ENCODE results near the gene NMU. TPM values are rescaled to one million over a fixed set of nuclear protein-coding genes. Genes with fewer than 3 reads are reported as not detected.
"Not testable (repeated sequence)": the region's sequence is repeated elsewhere in the genome, so short reads cannot be mapped to it uniquely, and the experiment has no call there.

NMU gene
- total RNA-seq, 1 experiment from 2014 or later = not detected

- Histone ChIP-seq H3K27ac (no peak overlapping the region), H3K4me3 (no peak overlapping the region)
- no peak for DNase-seq (ENCODE audit: low read depth in 1 of 2, low spot score in 2 of 2)
These were observed 22.6 kb upstream of the NMU start for GRCh38 chr4:55658657-55659056.

GRCh38 chr4:55654131-55654530, 18.0 kb upstream of the NMU start:
- H3K27ac ChIP-seq = no peak overlapping the region
- no peaks in the 10 kb centered on the region for H3K9me3 ChIP-seq (replicated peaks)
- no peaks in the 10 kb centered on the region for H3K4me1 ChIP-seq (replicated peaks)
- no peak for DNase-seq (ENCODE audit: low read depth in 1 of 2, low spot score in 2 of 2)
- no peak overlapping the region for H3K4me3 ChIP-seq
- no peaks in the 10 kb centered on the region for H3K27me3 ChIP-seq (replicated peaks)
- no peaks in the 10 kb centered on the region for H3K36me3 ChIP-seq

More at GRCh38 chr4:55658657-55659056, 22.6 kb upstream of the NMU start:
- Histone ChIP-seq H3K27me3 (replicated peaks) (no peaks in the 10 kb centered on the region), H3K36me3 (no peaks in the 10 kb centered on the region), H3K9me3 (replicated peaks) (no peaks in the 10 kb centered on the region), H3K4me1 (replicated peaks) (no peaks in the 10 kb centered on the region)

- no peak overlapping the region for H3K4me3 ChIP-seq
- no peak for DNase-seq (ENCODE audit: low read depth in 1 of 2, low spot score in 2 of 2)
- no peaks in the 10 kb centered on the region for H3K4me1 ChIP-seq (replicated peaks)
These were observed 14.4 kb upstream of the NMU start for GRCh38 chr4:55650483-55650882.

GRCh38 chr4:55637272-55637820, 1.2 kb upstream of the NMU start:
- Histone ChIP-seq H3K4me3 (no peak overlapping the region), H3K9me3 (replicated peaks) (no peaks in the 10 kb centered on the region), H3K4me1 (replicated peaks) (peaks cover 4% of the 10 kb centered on the region; the same call in 1 of the 2 replicates), H3K36me3 (no peaks in the 10 kb centered on the region), H3K27me3 (replicated peaks) (peaks cover 27% of the 10 kb centered on the region), H3K27ac (no peak overlapping the region)
- no peak for DNase-seq (ENCODE audit: low read depth in 1 of 2, low spot score in 2 of 2)

More at GRCh38 chr4:55650483-55650882, 14.4 kb upstream of the NMU start:
- Histone ChIP-seq H3K36me3 (no peaks in the 10 kb centered on the region), H3K27me3 (replicated peaks) (no peaks in the 10 kb centered on the region; the same call in 1 of the 2 replicates), H3K27ac (no peak overlapping the region), H3K9me3 (replicated peaks) (no peaks in the 10 kb centered on the region)

GRCh38 chr4:55636656-55636999, 530 bp upstream of the NMU start:
- H3K4me3 ChIP-seq = no peak overlapping the region
- no peak overlapping the region for H3K27ac ChIP-seq
- no peaks in the 10 kb centered on the region for H3K9me3 ChIP-seq (replicated peaks)
- H3K27me3 ChIP-seq (replicated peaks) = peaks cover 34% of the 10 kb centered on the region
- no peaks in the 10 kb centered on the region for H3K36me3 ChIP-seq
- peaks cover 4% of the 10 kb centered on the region; the same call in 1 of the 2 replicates for H3K4me1 ChIP-seq (replicated peaks)
- DNase-seq (ENCODE audit: low read depth in 1 of 2, low spot score in 2 of 2) = no peak

GRCh38 chr4:55635282-55635681, 816 bp downstream of the NMU start:
- no peak for DNase-seq (ENCODE audit: low read depth in 1 of 2, low spot score in 2 of 2)
- H3K27me3 ChIP-seq (replicated peaks) = peaks cover 37% of the 10 kb centered on the region

GRCh38 chr4:55634417-55635128, 1.5 kb downstream of the NMU start:
- H3K4me3 ChIP-seq = no peak overlapping the region
- no peak overlapping the region for H3K27ac ChIP-seq
- H3K4me1 ChIP-seq (replicated peaks) = peaks cover 4% of the 10 kb centered on the region; the same call in 1 of the 2 replicates
- H3K9me3 ChIP-seq (replicated peaks) = no peaks in the 10 kb centered on the region
- no peaks in the 10 kb centered on the region for H3K36me3 ChIP-seq
- DNase-seq (ENCODE audit: low read depth in 1 of 2, low spot score in 2 of 2) = no peak
- H3K27me3 ChIP-seq (replicated peaks) = peaks cover 37% of the 10 kb centered on the region

More at GRCh38 chr4:55635282-55635681, 816 bp downstream of the NMU start:
- Histone ChIP-seq H3K9me3 (replicated peaks) (no peaks in the 10 kb centered on the region), H3K4me1 (replicated peaks) (peaks cover 4% of the 10 kb centered on the region; the same call in 1 of the 2 replicates), H3K36me3 (no peaks in the 10 kb centered on the region), H3K4me3 (no peak overlapping the region), H3K27ac (no peak overlapping the region)

GRCh38 chr4:55633903-55634302, 2.2 kb downstream of the NMU start:
- Histone ChIP-seq H3K4me3 (no peak overlapping the region), H3K27me3 (replicated peaks) (peaks cover 37% of the 10 kb centered on the region), H3K27ac (no peak overlapping the region), H3K9me3 (replicated peaks) (no peaks in the 10 kb centered on the region), H3K36me3 (no peaks in the 10 kb centered on the region), H3K4me1 (replicated peaks) (peaks cover 4% of the 10 kb centered on the region; the same call in 1 of the 2 replicates)
- DNase-seq (ENCODE audit: low read depth in 1 of 2, low spot score in 2 of 2) = no peak

- Histone ChIP-seq H3K9me3 (replicated peaks) (no peaks in the 10 kb centered on the region), H3K4me1 (replicated peaks) (no peaks in the 10 kb centered on the region), H3K27me3 (replicated peaks) (no peaks in the 10 kb centered on the region), H3K4me3 (no peak overlapping the region), H3K36me3 (no peaks in the 10 kb centered on the region), H3K27ac (no peak overlapping the region)
- DNase-seq (ENCODE audit: low read depth in 1 of 2, low spot score in 2 of 2) = no peak
These were observed 10.3 kb downstream of the NMU start for GRCh38 chr4:55625835-55626234.

- H3K4me1 ChIP-seq (replicated peaks); H3K27ac ChIP-seq; DNase-seq (ENCODE audit: low read depth in 1 of 2, low spot score in 2 of 2): not testable (repeated sequence)
These were observed 12.0 kb downstream of the NMU start for GRCh38 chr4:55624063-55624462.

GRCh38 chr4:55618546-55619143, 17.5 kb downstream of the NMU start:
- Histone ChIP-seq H3K4me1 (replicated peaks) (no peaks in the 10 kb centered on the region), H3K27ac (no peak overlapping the region), H3K9me3 (replicated peaks) (no peaks in the 10 kb centered on the region), H3K27me3 (replicated peaks) (no peaks in the 10 kb centered on the region), H3K4me3 (no peak overlapping the region), H3K36me3 (no peaks in the 10 kb centered on the region)
- DNase-seq (ENCODE audit: low read depth in 1 of 2, low spot score in 2 of 2) = no peak

More at GRCh38 chr4:55624063-55624462, 12.0 kb downstream of the NMU start:
- H3K9me3 ChIP-seq (replicated peaks); H3K4me3 ChIP-seq; H3K27me3 ChIP-seq (replicated peaks); H3K36me3 ChIP-seq: not testable (repeated sequence)

GRCh38 chr4:55617587-55618197, 18.4 kb downstream of the NMU start:
- H3K27ac ChIP-seq = no peak overlapping the region

GRCh38 chr4:55615008-55615407, 21.1 kb downstream of the NMU start:
- Histone ChIP-seq H3K4me3 (no peak overlapping the region), H3K27me3 (replicated peaks) (no peaks in the 10 kb centered on the region), H3K36me3 (no peaks in the 10 kb centered on the region), H3K4me1 (replicated peaks) (peaks cover 7% of the 10 kb centered on the region), H3K27ac (no peak overlapping the region), H3K9me3 (replicated peaks) (no peaks in the 10 kb centered on the region)
- DNase-seq (ENCODE audit: low read depth in 1 of 2, low spot score in 2 of 2) = no peak

More at GRCh38 chr4:55617587-55618197, 18.4 kb downstream of the NMU start:
- Histone ChIP-seq H3K9me3 (replicated peaks) (no peaks in the 10 kb centered on the region), H3K36me3 (no peaks in the 10 kb centered on the region), H3K4me1 (replicated peaks) (no peaks in the 10 kb centered on the region), H3K27me3 (replicated peaks) (no peaks in the 10 kb centered on the region), H3K4me3 (no peak overlapping the region)
- no peak for DNase-seq (ENCODE audit: low read depth in 1 of 2, low spot score in 2 of 2)

- Histone ChIP-seq H3K36me3 (no peaks in the 10 kb centered on the region), H3K9me3 (replicated peaks) (no peaks in the 10 kb centered on the region), H3K4me3 (no peak overlapping the region), H3K27ac (no peak overlapping the region), H3K27me3 (replicated peaks) (no peaks in the 10 kb centered on the region), H3K4me1 (replicated peaks) (peaks cover 7% of the 10 kb centered on the region)
- DNase-seq (ENCODE audit: low read depth in 1 of 2, low spot score in 2 of 2) = no peak
These were observed 22.5 kb downstream of the NMU start for GRCh38 chr4:55613621-55614020.
